WI38 (cell line): ENCODE data around the gene CCT2.

Experiments
- H3K4me3 ChIP-seq: 2 replicates; pipeline ENCODE4 v1.5.1; 2011; ENCODE audit warnings: low read depth, mild to moderate bottlenecking, control low read depth, low read length
- TF ChIP-seq, protein P1 (sequence below): IDR thresholded peaks from 2 replicates; pipeline ENCODE4 v1.5.1; 2012; ENCODE audit warnings: low read depth, mild to moderate bottlenecking, control low read depth, low read length

CCT2 gene

DNA sequence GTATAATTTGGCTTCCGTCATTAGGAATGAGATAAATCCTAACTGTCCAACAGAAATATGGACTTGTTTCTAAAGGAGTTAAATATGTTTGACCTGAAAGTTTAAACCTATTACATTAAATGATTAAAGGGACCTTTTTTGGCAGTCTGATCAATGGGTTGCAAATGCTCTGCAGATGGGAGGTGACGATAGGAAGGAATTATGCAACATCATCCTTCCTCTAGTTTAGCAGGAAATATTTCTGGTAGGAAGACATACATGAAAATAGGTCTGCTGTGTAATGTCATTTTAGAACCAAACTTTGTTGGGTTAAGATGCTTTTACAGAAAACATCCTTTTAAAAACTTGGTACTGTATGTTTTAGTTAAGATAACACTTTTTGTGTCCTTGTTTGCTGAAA is 22.9 kb downstream of the CCT2 start:
- H3K4me3 ChIP-seq: no peak overlapping the region
- TF ChIP-seq, protein P1, sequence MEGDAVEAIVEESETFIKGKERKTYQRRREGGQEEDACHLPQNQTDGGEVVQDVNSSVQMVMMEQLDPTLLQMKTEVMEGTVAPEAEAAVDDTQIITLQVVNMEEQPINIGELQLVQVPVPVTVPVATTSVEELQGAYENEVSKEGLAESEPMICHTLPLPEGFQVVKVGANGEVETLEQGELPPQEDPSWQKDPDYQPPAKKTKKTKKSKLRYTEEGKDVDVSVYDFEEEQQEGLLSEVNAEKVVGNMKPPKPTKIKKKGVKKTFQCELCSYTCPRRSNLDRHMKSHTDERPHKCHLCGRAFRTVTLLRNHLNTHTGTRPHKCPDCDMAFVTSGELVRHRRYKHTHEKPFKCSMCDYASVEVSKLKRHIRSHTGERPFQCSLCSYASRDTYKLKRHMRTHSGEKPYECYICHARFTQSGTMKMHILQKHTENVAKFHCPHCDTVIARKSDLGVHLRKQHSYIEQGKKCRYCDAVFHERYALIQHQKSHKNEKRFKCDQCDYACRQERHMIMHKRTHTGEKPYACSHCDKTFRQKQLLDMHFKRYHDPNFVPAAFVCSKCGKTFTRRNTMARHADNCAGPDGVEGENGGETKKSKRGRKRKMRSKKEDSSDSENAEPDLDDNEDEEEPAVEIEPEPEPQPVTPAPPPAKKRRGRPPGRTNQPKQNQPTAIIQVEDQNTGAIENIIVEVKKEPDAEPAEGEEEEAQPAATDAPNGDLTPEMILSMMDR: no peak

DNA sequence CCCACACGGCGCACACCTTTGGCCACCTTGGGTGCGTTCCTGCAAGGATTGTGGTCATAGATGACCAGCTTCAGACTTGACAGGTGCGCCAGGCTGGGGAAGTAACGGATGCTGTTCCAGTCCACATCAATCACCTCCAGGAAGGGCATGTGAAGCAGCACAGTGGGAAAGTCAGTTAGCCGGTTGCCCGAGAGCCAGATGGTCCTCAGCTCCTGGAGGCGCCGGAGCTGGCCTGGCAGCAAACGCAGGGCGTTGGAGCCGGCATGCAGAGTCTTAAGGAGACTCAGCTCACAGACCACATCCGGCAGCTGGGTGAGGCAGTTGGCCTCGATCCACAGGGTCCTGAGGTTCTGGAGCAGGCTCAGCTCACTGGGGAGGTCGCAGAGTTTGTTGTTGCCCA is 24.9 kb downstream of the CCT2 start:
- TF ChIP-seq, protein P1: no peak
- no peak overlapping the region for H3K4me3 ChIP-seq

DNA sequence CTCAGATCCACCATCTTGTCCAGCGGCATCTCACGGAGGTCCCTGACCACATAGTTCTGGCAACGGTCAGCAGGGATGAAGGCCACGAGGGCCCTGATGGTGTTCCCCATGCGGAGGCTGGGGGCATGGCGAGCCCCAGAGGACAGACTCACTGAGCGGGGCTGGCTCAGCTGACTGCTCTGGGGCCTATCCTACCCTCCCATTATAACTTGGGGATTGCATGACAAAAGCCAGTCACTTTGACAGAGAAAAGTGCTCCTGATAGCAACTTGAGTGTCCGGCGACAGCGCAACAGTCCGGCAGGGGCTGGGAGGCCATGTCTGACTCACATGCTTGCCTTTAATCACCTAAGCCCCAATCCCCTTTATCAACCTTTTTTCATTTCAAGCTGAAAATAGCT is 25.5 kb downstream of the CCT2 start, which contains the start of gene LRRC10:
LRRC10 (minus strand) TSS at position 179 of the 400 bp plus-strand sequence; CDS start at position 110, 69 bp downstream.
- no peak within 1 kb of the TSS for H3K4me3 ChIP-seq
- TF ChIP-seq, protein P1: no peak

DNA sequence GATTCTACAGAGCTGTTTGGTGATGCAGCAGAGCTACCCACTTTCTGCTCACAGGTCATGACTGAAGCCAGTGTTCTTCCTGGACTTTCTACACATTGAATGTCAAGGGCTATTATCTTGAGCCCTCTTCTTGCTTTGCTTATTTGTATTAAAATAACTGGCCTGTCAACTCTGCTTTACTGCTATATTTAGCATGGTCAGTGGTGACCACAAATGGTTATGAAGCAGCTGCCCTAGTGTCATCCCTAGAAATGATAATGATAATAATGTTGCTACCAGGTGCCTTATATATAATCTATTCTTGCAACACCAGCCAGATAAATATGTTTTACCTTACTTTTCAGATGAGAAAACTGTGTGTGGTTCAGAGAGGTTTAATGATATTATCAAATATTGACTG is 28.1 kb downstream of the CCT2 start:
- no peak overlapping the region for H3K4me3 ChIP-seq
- TF ChIP-seq, protein P1: no peak

DNA sequence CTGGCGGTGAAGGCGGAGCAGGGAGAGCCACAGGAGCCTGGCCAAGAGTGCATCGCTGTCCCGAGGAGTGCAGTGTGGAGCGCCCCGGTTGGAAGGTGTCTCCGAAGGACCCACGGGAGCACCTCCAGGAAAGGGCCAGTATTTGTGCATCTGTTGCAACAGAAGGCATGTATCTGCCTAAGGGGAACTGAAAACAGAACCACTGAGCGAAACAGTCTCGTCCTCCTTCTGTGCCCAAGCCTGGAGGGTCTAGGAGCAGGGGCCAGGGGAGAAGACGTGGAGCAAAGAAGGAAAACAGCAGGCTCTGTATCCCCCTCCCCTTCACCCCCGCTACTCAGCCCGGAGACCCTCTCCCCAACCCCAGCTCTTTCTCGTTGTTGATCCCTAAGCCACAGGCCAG is 30.8 kb downstream of the CCT2 start:
- no peak overlapping the region for H3K4me3 ChIP-seq

DNA sequence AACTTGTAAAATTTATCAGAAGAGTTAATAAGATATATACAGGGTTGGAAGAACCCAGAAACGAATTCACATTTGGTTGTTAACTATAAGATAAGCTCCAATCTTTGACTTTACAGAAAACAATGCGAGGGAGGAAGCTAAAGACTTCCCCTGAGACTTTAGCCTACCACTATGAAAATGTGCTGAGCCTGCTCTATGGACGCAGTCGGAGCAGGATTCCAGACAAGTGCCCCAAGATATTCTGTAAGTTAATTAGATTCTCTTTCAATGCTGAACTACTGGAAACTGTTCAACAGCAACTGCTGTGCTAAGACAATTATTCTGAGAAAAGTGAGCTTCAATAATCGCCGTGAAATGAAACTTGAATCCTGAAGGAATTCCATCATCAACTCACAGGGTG is 33.8 kb downstream of the CCT2 start:
- H3K4me3 ChIP-seq: no peak overlapping the region
- TF ChIP-seq, protein P1: no peak

More for the DNA sequence above, 30.8 kb downstream of the CCT2 start:
- TF ChIP-seq, protein P1: no peak

DNA sequence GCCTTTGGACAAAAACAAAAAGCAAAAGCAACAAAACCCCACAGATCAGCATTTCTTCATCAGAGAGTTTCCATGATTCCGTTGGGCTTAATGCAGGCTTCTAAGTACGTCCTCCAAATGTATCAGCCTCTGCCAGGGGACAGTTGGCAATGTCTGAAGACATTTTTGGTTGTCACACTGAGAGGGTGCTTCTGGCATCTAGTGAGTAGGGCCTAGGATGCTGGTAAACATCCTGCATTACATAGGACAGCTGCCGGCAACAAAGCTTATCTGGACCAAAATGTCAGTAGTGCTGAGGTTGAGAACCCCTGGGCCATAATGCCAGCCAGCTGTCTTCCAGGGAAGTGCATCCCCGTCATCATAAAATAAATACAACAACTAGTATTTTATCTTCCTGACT is 34.8 kb downstream of the CCT2 start:
- TF ChIP-seq, protein P1: no peak
- no peak overlapping the region for H3K4me3 ChIP-seq
